Lung (tissue), 12 donors: ENCODE data around the gene MMP13. TPM values are rescaled to one million over a fixed set of nuclear protein-coding genes. Genes with fewer than 3 reads are reported as not detected.

ENCODE experiments used
- ATAC-seq: fragments of 200-7000 bp; cut with Tn5 transposase; one replicate; pipeline ENCODE4 v1.9.1; 2020; ENCODE audit warnings: moderate number of reproducible peaks; ENCODE audit not compliant: insufficient read depth, low FRiP score
- DNase-seq, 3 donors: peaks; one replicate each; pipeline ENCODE4 v3.0.0-alpha.2; 2013 to 2017
- H3K27ac ChIP-seq, 2 donors: one replicate each; pipeline ENCODE4 v1.5.1; 2013; ENCODE audit warnings: mild to moderate bottlenecking in 2 of 2, moderate library complexity in 2 of 2, control low read depth in 1 of 2, inconsistent platforms in 1 of 2, low read depth in 1 of 2, low read length in 1 of 2
- H3K27me3 ChIP-seq, 3 donors: one replicate each; pipeline ENCODE4 v1.5.1; 2013; ENCODE audit warnings: low read length in 2 of 3; ENCODE audit not compliant: control insufficient read depth in 3 of 3, insufficient read depth in 3 of 3
- H3K36me3 ChIP-seq, 4 donors: one replicate each; pipeline ENCODE4 v1.5.1; 2013; ENCODE audit warnings: low read length in 4 of 4, mild to moderate bottlenecking in 1 of 4, moderate library complexity in 1 of 4; ENCODE audit not compliant: control insufficient read depth in 4 of 4, insufficient read depth in 4 of 4
- H3K4me1 ChIP-seq, 5 donors: one replicate each; pipeline ENCODE4 v1.5.1; 2013; ENCODE audit warnings: low read length in 5 of 5, mild to moderate bottlenecking in 2 of 5, moderate library complexity in 1 of 5; ENCODE audit not compliant: control insufficient read depth in 5 of 5, insufficient read depth in 5 of 5
- H3K4me3 ChIP-seq: one replicate; pipeline ENCODE4 v1.5.1; 2013; ENCODE audit warnings: mild to moderate bottlenecking, control low read depth, moderate library complexity
- H3K9ac ChIP-seq, 2 donors: one replicate each; pipeline ENCODE4 v1.5.1; 2013; ENCODE audit warnings: low read length in 2 of 2, control low read depth in 1 of 2; ENCODE audit not compliant: insufficient read depth in 1 of 2
- H3K9me3 ChIP-seq, 4 donors: one replicate each; pipeline ENCODE4 v1.5.1; 2013; ENCODE audit warnings: low read length in 3 of 4, mild to moderate bottlenecking in 1 of 4, moderate library complexity in 1 of 4; ENCODE audit not compliant: control insufficient read depth in 4 of 4, insufficient read depth in 3 of 4
- CTCF ChIP-seq: IDR thresholded peaks from 2 replicates; pipeline ENCODE4 v1.5.1; 2012; ENCODE audit warnings: mild to moderate bottlenecking; ENCODE audit errors: control extremely low read depth, extremely low read depth
- WGBS, 2 donors: extraction: QIAGEN DNeasy Blood & Tissue Kit; methylation state at CpG; one replicate each; pipeline ENCODE4 v1.1.7; 2013; 5-methylcytosine and 5-hydroxymethylcytosine counted together
- polyA plus RNA-seq, 2 donors: library from polyadenylated mRNA; stranded (reverse); fragments of 200-250 nt; gene quantifications; one replicate each; pipeline ENCODE4 v1.2.1, GENCODE V29; 2013
- total RNA-seq, 2 donors: library from RNA; depleted of rRNA in 1 of 2; stranded (reverse); fragments of >200 nt in 1 of 2; gene quantifications; one replicate each; pipeline ENCODE4 v1.2.1, GENCODE V29; 2014 to 2021
- donor health status: control.
- donor health status: control.
- donor health status: Bipolar disorder and iron deficiency.
- donor health status: healthy.
- donor health status: DM: yes; HTN: yes; CAD: no.

Gene MMP13
- total and polyA plus RNA-seq, 4 donors = 0.08 to 0.84 (median 0.09) TPM; not detected in 1

- Histone ChIP-seq H3K9ac (no peak overlapping the region), H3K27ac (no peak overlapping the region), H3K9me3 (no peaks in the 10 kb centered on the region), H3K4me3 (no peak overlapping the region), H3K36me3 (no peaks in the 10 kb centered on the region), H3K27me3 (no peaks in the 10 kb centered on the region), H3K4me1 (no peaks in the 10 kb centered on the region)
- no peak for DNase-seq
- 81 to 91% methylated on average over 1 of the region's 1 CpG for WGBS, 2 donors
- ATAC-seq = no peak
- no peak for TF ChIP-seq CTCF
These were observed 17.3 kb upstream of the MMP13 start for GRCh38 chr11:102972853-102973252.

GRCh38 chr11:102971766-102972165, 16.2 kb upstream of the MMP13 start:
- Histone ChIP-seq H3K27ac (no peak overlapping the region), H3K27me3 (no peaks in the 10 kb centered on the region), H3K36me3 (no peaks in the 10 kb centered on the region), H3K9me3 (no peaks in the 10 kb centered on the region), H3K4me3 (no peak overlapping the region), H3K4me1 (no peaks in the 10 kb centered on the region), H3K9ac (no peak overlapping the region)
- no peak for ATAC-seq
- no peak for TF ChIP-seq CTCF
- DNase-seq = no peak

- H3K4me3 ChIP-seq = no peak overlapping the region
- no peak overlapping the region for H3K9ac ChIP-seq
- H3K27ac ChIP-seq = no peak overlapping the region
- no peak for TF ChIP-seq CTCF
- WGBS, 2 donors = 100% methylated on average over 1 of the region's 1 CpG
- DNase-seq = no peak
- no peaks in the 10 kb centered on the region for H3K9me3 ChIP-seq
- H3K36me3 ChIP-seq = no peaks in the 10 kb centered on the region
- no peak for ATAC-seq
- no peaks in the 10 kb centered on the region for H3K4me1 ChIP-seq
- H3K27me3 ChIP-seq = no peaks in the 10 kb centered on the region
These were observed 12.0 kb upstream of the MMP13 start for GRCh38 chr11:102967497-102967896.

GRCh38 chr11:102966011-102966410, 10.5 kb upstream of the MMP13 start:
- H3K9me3 ChIP-seq = no peaks in the 10 kb centered on the region
- DNase-seq (no peak), ATAC-seq (no peak)
- H3K9ac ChIP-seq = no peak overlapping the region
- H3K4me3 ChIP-seq = no peak overlapping the region
- TF ChIP-seq CTCF = no peak
- H3K36me3 ChIP-seq = no peaks in the 10 kb centered on the region
- no peaks in the 10 kb centered on the region for H3K27me3 ChIP-seq
- H3K27ac ChIP-seq = no peak overlapping the region
- no peaks in the 10 kb centered on the region for H3K4me1 ChIP-seq
